Suppressor macrophage (primary cell): ENCODE data around the gene ATAD1.

Experiments
- DNase-seq, 4 experiments: peaks; one replicate each; pipeline ENCODE4 v3.0.0-alpha.2; 2020 to 2022

ATAD1 gene

GRCh38 chr10:87713707-87714106, 104.3 kb downstream of the ATAD1 start:
- DNase-seq, result no peak

GRCh38 chr10:87712913-87713616, 105.0 kb downstream of the ATAD1 start:
- no peak for DNase-seq

GRCh38 chr10:87707254-87707653, 110.8 kb downstream of the ATAD1 start:
- no peak for DNase-seq

DNA sequence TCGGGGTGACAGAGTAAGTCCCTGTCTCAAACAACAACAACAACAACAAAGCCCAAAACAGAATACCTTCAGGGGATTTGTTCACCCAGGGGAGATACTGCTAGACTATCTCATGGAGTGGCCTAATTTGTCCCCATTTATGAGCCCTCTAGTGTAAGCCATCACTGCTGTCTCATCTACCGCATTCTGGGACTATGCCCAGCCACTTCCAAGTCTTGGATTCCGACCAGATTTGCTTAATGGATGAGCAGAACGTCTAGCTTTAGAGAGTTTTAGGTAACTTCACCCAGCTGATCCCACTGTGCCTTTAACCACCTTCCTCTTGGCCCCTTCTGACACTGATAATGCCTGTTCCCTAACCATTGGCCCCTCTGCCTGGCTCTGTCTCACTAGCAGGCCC, 111.3 kb downstream of the ATAD1 start:
- no peak for DNase-seq

DNA sequence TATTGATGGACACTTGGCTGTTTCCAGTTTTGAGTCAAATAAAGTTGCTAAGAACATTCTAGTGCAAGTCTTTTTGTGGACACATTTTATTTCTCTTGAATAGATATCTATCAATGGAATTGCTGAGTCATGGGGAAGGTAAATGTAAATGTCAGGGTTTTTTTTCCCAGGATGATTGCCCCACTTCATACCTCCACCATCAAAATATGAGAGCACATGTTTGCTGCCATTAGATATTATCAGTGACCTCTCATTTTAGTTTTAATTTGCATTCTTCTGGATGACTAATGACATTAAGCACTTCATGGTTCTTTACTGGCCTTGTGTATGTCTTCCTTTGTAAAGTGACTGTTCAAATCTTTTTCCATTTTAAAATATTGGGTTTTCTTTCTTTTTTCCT, 112.7 kb downstream of the ATAD1 start:
- no peak for DNase-seq

DNA sequence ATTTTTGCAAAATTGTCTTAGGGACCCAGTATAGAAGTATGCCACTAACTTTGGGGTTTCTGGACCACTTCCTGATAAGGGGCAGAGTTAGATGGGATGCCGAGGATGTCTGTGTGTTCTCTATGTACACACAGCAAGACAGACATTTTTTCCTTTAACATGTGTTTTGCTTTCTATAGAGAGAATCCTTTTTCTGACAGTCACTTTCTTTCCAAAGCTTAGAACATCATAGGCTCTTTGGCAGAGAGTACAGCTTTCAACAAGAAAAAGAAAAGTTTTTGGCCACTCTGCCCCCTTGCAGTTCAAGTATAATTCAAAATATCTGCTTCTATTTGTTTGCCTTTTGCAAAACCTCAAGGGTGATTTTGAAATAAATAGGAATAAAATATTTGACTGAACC, 114.3 kb downstream of the ATAD1 start:
- no peak for DNase-seq

DNA sequence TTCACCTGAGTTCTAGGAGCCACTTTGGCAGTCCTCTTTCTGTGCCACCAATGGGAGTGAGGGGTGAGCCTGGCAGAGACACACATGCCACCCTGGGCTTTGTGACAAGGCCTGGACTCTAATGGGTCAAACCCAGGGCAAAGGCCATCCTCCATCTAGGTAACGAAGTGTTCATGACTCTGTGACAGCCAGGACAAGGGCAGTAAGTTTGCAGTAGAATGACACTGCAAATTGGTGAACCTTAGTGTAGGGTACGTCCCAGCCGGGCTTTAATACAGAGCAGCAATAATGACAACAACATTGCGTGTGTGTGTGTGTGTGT, 115.1 kb downstream of the ATAD1 start:
- DNase-seq, result no peak

DNA sequence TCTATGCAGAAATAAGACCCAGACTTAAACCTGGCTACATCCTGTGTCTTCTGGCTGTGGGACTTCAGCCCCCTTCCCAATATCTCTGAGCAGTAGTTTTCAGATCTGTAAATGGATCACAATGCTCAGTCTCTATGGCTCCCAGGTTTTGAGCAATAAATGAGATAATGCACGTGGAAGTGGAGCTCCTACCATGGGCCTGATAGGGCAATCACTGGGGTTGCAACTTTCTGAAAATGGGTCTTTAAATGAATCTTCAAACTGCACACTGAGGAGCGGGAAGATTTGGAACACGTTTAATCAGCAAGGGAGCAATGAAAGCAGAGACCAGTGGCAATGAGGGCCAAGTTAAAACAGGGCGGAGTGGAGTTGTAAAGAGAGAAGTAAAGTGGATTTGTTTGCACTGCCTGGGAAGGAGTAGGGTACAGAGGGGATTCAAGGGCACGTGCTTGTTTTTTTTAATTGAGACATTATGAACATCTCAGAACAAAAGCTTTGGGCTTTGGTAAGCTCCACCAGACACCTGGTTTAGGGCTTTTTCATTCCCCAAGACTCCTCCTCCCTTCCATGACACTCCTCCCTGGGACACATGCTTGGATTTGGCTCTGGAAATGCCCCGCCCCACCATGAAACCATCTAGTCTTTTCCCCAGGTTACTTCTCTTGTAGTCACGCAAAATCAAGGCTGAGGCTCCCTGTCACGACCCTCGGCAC, 115.6 kb downstream of the ATAD1 start:
- DNase-seq, result no peak
